Measurements from ENCODE around the gene ANKFN1.

ANKFN1 gene

DNA sequence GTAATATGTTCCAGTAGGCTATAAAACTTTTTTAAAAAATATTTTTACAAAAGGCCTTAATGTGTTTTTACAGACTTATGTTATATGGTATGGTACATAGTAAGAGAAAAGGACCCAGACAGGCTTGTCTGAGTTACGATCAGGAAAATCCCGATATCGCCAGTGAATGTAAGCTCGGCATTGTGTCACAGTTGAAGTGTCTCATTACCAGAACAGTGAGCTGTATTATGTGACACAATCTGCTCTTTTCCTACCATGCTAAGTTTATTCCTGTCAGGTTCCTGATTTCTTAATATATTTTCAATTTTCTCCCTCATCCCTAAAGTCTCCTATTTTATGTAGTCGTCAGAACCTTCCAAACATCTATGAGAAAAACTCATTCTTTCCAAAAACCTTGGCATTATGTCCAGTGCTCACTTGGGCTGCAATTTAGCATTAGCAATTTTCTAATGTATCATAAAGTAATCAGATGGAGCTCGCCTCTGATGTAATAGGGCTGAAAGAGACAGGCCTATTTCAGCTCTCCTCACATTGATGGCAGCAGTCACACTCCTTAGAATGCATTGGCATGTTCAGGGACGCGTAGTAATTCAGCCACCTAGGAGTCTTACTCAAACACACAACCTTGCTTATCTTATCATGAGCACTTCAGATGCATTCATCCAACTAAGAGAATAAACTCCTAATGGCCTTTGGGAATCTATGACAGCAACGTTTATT lies 292.6 kb downstream of the ANKFN1 start:
- DNase-seq (ENCODE audit: low read depth) = no peak

DNA sequence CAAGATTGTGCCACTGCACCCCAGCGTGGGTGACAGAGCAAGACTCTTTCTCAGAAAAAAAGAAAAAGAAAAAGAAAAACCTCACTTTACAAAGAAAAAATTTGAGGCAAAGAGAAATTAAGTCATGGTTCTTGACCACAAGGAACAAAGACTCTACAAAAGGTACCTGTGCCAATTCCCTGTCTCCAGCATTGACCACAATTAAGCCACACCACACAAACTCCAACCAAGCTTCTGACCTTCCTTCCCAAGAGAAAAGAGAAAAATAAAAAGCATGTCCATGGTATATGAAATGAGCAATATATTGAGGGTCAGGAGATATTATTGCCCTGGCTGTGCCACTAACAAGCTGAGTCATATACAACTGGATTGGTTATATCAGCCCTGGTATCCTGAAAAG lies 293.9 kb downstream of the ANKFN1 start:
- DNase-seq (ENCODE audit: low read depth) = no peak

DNA sequence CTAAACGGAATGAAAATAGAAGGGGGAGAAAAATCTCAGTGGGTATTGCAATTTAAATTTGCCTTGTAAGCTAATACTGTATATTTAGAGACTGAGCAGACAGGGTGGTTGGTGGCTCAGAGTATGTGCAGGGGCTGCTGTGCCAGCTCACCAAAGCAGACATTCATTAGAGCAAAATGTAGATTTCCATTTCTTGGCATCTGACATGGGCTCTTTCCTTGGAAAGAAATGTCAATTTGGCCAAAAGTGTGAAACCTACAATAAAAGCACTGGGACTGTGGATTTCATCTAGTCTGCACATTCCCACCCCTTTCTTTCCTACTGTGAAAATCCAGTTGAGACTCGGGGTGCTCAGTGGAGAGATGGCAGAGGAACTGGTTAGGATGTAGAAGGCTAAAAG lies 295.1 kb downstream of the ANKFN1 start:
- no peak for DNase-seq (ENCODE audit: low read depth)

DNA sequence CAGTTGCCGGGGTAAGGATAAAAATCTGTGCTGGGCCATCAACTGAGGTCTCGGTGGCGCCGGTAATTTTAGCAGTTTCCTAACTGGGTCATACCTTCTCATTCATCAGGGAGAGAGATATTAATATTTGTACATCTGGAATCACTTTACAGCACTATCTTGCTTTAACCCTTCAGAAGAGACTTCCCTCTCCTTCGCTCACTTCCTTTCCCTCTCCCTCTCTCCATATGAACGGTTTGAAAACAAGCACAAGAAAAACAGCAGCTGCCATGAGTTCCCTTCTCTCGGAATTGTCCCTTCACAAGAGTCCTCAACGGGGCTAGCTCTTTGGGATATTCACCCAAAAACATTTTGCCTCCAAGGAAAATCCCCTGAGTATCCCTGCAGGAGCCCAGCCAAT lies 295.9 kb downstream of the ANKFN1 start:
- DNase-seq (ENCODE audit: low read depth) = no peak

DNA sequence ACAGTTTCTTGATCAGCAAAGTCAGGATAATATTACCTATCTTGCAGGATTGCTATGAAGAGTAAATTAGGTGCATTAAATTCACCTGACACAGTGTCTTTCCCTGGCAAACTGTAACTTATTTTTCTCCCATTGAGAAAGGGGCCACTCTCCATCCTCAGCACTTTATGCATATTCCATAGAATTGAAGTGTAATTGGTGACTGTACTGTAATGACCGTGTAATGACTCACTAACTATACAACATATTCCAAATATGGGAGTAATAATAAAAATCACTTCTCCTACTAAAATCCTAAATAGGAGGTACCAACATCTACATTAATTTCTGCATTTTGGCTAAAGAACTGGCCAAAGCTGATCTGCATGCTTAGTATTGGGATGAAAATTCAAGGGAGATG lies 298.4 kb downstream of the ANKFN1 start:
- no peak for DNase-seq (ENCODE audit: low read depth)

DNA sequence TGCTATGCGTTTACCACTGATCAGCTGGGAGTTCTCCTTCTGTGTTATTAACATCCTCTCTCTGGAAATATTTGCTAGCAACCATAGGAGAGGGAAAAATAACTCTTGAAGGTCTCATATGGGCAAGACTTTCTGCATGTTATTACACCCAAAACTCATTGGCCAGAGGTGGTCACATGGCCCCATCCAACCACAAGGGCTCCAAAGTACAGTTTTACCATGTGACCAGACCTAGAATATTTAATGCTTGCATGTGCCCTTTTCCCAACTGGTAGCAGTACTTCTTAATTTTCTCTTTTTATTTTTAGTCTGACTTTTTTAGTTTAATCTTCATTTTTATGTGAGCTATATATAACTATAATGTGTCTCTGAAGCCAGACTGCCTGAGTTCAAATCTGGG lies 299.2 kb downstream of the ANKFN1 start:
- no peak for DNase-seq (ENCODE audit: low read depth)

DNA sequence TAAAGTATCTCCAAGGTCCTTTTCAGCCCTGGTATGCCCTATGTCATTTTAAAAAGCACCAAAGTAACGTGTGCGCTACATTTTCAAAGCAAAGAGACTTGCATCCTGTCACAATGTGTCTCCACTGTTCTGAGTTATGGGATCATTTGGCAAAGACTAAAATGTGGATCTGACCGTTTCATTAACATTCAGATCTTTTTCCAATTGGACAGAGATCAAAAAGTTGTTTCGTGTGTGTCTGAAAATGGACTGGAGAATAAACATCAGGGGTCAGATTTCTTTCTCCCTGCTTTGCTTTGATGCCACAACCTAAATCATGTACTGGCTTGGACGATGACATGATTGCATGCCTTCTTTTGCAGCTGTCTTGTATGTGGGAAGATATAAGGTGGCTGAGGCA lies 304.2 kb downstream of the ANKFN1 start:
- DNase-seq (ENCODE audit: low read depth) = no peak

DNA sequence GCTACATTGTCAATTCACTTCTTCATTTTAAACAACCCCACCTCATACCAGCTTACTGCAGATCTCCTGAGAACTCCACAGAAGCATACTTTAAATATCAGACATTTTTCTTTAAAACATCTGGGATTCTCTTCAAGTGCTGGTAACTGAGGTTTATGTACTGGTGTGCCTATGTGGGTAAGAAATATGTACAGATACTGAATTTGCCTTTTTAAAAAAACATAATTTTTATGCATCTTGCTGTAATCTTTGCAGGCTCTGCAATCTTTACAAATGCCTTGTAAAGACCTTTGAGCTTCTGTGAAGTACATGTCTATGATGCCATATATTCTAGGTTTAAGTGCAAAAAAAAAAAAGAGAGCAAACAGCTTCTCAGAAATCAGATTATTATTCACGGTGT lies 312.6 kb downstream of the ANKFN1 start:
- DNase-seq (ENCODE audit: low read depth) = no peak

DNA sequence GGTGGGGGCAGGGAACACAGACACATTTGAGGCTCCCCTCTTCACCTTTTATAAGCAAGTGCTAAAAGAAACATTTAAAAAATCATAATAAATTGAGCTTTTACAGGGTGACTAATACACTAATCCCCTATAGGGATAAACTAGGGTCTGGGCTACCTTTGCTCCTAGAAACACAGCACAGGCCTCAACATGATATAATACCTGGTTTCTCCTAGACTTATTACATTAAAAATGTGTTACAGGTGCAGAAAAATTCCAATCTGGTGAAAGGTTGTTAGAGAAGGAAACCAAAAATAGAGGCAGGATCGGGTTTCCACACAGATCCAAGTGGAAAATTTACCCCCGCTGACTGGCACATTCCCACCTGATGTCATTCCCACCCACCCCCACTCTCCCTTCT lies 315.6 kb downstream of the ANKFN1 start:
- no peak for DNase-seq (ENCODE audit: low read depth)

DNA sequence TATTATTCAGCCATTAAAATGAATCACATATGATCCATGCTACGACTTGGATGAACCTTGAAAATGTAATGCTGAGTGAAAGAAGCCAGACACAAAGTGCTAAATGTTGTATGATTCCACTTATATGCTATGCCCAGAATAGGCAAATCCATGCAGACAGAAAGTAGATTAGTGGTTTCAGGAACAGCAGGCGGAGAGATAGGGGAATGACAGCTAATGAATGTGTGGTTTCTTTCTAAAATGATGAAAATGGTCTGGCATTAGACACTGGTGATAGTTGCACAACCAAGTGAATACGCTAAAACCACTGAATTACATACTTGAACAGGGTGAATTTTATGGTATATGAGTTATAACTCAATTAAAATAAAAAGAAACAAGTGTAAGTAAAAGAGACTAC lies 318.4 kb downstream of the ANKFN1 start:
- peak; percentile 6 for DNase-seq (ENCODE audit: low read depth)

DNA sequence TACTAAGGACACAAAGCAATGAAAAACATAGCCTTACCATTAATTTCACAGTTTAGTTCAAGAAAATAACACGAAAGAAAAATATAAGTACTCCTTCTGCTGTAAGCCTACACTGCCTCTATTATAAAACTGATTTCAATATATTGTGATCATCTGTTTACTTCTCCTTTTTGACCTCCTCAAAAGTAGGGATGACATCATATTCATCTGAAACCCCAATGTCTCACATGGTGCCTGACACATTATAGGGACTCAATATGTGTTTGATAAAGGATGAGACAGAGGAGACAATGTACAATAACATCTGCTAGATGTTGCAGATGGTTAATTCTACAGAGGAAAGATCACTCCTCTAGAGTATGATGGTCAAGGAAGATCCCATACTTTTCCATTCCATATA lies 321.8 kb downstream of the ANKFN1 start:
- no peak for DNase-seq (ENCODE audit: low read depth)

DNA sequence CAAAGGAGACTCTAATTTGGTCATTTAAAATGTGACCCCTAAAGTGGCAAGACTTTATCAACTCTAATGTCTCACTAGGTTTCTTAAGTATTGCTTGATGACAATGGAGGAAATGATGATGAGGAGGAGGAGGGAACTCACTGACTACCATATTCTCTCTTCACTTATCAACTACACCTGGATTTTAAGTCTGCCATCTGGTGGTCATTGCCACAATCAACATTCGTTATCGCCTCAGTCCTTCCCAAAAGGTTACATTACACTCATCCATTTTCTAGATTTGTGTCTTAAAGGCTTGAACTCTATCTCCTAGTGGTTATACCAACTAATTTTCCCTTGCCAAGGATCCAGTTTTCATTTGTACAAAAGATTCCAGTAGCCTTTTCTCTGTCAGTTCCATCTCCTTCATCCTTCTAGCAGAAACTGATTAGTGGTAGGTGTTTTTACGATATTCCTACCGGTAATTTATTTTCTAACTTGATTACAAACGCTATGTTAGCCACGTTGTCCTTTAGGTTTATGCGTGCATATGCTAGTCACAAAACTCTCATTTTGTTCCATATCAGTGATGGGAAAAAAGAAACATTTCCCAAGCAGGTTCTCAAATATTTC lies 325.7 kb downstream of the ANKFN1 start:
- DNase-seq (ENCODE audit: low read depth) = peak; percentile 39

DNA sequence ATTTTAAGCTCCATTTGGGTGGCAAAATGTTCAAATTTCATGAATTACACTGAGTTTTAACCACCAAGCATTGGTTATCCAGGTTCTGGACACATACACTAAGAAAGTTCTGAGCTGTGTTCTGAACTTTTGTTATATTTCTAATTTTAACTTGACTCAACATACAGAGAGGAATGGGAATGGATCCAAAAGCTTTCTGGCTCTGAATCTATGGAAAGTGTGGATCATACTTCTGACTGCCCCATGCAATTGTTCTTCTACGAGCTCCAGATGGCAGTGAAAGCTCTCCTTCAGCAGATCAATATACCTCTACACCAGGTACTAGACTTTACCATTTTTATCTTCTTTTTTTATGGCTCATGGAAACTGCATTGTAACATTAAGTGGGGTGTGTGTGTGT lies 327.2 kb downstream of the ANKFN1 start:
- DNase-seq (ENCODE audit: low read depth) = no peak

DNA sequence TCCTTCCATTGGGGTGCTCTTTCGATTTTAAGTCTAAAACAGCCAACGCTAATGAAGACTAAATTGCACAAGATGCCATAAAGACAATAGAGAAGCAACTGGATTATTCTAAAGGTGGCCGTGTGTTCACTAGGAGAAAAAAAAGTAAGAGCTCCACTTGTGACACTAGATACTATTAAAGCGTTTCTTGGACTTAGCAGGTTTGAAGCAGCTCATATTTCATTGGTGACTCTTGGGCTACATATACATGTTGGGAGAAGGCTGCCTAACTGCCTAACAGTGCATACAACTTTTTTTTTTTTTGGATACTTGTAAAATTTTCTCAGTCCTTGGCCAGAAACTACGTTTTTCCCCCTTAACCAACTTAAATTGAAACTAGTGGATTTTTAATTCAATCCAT lies 328.4 kb downstream of the ANKFN1 start:
- no peak for DNase-seq (ENCODE audit: low read depth)

DNA sequence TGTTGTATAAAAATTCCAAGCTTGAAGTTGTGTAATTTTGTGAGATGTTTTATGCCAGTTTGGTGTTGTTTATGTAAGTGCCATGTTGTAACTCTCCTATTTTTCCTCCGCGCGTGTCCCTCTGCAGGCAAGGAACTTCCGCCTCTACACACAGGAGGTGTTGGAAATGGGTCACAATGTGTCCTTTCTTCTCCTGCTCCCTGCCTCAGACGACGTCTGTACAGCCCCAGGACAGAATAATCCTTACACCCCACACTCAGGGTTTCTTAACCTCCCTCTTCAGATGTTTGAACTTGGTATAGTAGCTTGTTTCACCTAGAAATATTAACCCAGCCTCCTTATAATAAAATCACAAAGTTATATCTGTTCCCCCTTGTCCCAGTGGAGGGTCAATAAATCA lies 329.0 kb downstream of the ANKFN1 start:
- no peak for DNase-seq (ENCODE audit: low read depth)

DNA sequence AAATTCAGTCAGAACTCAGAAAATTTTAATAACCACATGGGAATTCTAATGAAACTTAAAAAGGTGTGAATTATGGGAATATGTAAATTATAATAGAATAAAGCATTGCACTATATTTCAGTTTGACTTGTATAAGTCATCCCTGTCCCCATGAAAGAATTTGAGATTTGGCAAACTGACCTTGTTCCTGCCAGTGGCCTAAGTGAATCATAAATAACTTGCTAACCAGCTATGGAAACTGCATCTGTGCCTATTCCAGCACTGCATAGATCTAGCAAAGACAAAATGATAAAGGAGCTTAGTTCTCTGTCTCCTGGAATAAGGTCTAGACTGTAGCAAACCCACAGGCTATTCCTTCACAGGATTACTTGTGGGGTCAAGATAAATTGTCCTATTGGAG lies 333.5 kb downstream of the ANKFN1 start:
- DNase-seq (ENCODE audit: low read depth) = no peak

DNA sequence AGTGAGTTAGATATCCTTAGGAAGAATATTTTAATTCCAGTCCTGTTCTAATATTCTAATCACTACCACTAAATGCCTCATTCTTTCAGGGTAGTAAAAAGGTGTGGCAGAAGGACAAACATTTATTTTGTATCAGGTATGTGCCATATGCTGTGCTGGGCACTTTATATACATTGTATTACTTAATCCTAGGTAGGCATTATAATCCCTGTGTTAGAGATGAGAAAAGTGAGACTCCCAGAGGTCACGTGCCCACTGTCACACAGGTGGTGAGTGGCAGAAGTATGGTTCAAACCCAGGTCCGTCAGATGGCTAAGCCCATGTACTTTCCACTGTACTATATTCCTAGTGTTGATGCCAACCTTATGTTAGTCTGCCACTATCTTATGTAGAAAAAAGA lies 335.5 kb downstream of the ANKFN1 start:
- DNase-seq (ENCODE audit: low read depth) = no peak

DNA sequence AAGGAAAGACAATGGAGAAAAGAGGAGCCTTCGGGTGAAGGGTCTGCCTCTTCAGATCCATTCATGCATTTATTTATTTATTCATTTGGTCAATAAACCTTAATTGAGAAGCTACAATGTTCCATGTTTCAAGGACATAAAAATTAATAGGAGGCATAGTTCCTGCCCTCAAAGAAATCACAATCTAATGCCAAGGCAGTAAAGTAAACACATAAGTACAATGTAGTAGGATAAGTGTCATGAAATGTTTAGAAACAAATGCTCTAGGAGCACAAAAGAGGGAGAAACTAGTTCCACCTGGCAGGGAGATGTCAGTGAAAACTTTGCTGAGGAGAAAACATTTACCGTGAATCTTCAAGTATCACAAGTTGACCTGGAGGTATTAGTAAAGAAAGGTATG lies 336.7 kb downstream of the ANKFN1 start:
- no peak for DNase-seq (ENCODE audit: low read depth)

DNA sequence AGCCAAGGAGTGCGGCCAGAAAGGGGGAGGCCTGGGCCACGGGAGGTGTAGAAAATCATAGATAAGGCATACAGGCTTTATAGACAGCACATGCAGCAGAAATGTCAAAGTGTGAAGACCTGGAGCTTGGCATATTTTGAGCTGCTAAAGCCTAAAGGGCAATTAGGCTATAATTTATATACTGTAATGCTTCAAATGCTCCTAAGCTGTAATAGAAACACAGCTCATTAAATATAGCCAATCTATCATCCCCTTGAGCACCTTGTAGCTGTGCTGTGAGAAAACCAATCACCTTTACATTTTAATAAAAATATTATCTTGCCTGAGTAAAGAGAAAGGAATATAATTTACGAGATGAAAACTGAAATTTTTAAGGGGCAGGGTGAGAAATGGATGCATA lies 342.3 kb downstream of the ANKFN1 start:
- DNase-seq (ENCODE audit: low read depth) = no peak

DNA sequence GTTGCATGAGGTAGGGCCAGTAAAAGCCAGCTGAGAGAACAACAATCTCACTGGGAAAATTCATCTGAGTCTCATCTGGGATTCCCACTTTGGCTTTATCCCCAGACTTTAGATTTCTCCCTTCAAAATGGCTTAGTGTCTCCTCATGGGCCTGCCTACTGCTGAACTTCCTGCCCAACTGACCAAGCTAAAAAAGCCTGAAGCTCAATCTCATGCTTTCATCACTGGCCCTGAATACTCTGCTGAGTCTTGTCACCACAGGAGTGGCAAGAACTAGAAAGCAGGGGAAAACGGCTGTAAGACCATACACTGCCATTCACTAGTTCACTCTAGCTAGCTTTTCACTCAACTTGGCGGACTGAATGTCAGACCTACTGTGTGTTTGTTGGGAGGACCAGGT lies 343.9 kb downstream of the ANKFN1 start:
- DNase-seq (ENCODE audit: low read depth) = no peak

DNA sequence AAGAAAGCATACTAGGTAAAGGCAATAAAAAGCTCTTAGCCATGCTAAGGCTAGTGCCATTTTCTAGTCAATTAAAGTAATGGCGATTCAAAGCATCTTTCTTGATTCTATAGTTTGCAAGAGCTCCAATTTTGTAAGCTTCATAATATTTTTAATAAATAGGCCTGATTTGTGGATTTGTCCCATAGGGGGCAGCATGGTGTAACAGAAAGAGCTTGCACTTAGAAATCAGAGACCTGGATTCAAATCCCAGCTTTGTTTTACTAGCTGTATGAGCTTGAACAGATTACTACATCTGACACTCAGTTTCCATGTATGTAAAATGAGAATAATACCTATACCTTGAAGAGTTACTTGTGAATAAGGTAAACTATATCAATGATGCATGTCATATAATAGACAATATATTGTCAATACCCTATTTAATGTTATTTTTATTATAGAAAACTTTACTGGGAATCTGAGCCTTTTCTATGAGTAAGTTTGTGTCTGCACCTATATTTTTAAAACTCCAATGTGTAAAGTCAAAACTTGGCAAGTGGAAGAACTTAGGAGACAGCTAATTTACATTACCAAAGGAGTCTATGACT lies 346.6 kb downstream of the ANKFN1 start:
- peak; percentile 45 for DNase-seq (ENCODE audit: low read depth)

DNA sequence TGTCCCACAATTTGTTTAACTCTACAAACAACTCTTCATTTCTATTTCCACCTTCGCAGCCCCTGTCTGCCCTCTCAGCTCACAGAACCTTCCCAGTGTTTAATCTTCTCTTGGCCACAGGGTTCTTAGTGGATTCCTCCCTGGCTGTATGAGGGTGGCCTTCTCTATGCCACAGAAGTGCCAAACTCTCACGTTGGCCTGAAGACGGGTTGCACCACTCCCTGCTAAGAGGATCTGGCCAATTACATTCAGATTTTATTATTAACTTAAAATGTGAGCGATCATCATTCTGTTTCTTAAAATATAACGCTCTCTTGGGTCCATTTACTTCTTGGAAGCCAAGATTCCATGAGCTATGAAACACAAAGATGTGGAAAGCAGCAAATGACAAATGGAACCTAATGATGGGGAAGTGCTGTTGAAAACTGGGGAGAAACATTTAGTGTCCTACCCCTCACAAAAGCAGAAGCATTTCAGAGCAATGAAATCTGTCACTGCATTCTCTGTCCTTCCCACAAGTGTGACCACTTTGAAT lies 348.9 kb downstream of the ANKFN1 start:
- no peak for DNase-seq (ENCODE audit: low read depth)

DNA sequence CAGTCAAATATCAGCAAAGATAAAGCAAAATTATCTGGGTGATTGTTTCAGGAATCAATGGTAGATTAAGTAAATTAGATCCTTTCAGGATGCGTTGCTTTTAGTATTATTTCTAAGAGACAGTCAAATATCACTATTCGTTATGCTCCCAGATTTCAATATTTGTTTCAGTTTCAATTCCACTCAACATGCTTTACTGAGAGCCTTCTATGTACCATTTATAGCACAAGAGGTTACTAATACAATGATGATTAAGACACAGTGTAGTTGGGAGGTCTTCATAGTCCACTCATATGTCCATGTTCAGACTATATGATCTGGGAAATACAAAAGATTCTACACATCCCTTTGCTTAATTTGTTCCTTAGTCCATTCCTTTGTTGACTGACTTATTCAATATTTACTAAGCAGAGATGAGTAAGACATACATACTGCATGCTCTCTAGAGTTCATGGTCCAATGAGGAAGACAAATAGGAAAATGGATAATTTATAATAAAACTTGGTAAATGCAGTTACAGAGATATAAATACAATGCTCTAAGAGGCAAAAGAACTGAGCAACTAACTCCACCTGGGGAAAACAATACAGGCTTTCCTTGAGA lies 352.0 kb downstream of the ANKFN1 start:
- DNase-seq (ENCODE audit: low read depth) = no peak
